H1 (cell line): ENCODE measurements around the gene HTRA1. TPM values are rescaled to one million over a fixed set of nuclear protein-coding genes. Genes with fewer than 3 reads are reported as not detected.

ENCODE experiments used
- CTCF ChIA-PET: fragments of 300-600 bp; sonication (Branson Sonifier 250); formaldehyde crosslinking; loops from one replicate; lab custom pipeline; 2021; ENCODE audit not compliant: partially characterized antibody; lab: Charles Lee
- POLR2A ChIA-PET: fragments of 300-600 bp; sonication (Branson Sonifier 250); formaldehyde crosslinking; loops from one replicate; lab custom pipeline; 2021; ENCODE audit warnings: inconsistent platforms; ENCODE audit not compliant: partially characterized antibody; lab: Charles Lee
- DNase-seq, 2 experiments: peaks; one replicate each; pipeline versions ENCODE4 v3.0.0 to v3.0.0-alpha.2; 2010 to 2022; ENCODE audit warnings: low spot score in 2 of 2, low read depth in 1 of 2, mixed read lengths in 1 of 2
- FAIRE-seq: peaks from 2 replicates; lab custom pipeline; 2011; peaks lifted over from hg19 to GRCh38; lab: Jason Lieb, UNC
- H2AFZ ChIP-seq: 2 replicates; pipeline ENCODE4 v1.8.1; 2012; ENCODE audit warnings: low read length, inconsistent platforms
- H2AK5ac ChIP-seq: 2 replicates; pipeline ENCODE4 v1.6.1; 2013; ENCODE audit warnings: low read depth, low read length
- H2BK120ac ChIP-seq: replicated peaks from 2 replicates; pipeline ENCODE3; 2013; ENCODE audit warnings: low read depth, low read length, inconsistent platforms
- H2BK12ac ChIP-seq: 2 replicates; pipeline ENCODE4 v1.6.1; 2013; ENCODE audit warnings: low read depth, low read length
- H2BK15ac ChIP-seq: 2 replicates; pipeline ENCODE4 v1.6.1; 2013; ENCODE audit warnings: low read length
- H2BK20ac ChIP-seq: 2 replicates; pipeline ENCODE4 v1.6.1; 2013; ENCODE audit warnings: low read length
- H2BK5ac ChIP-seq: 2 replicates; pipeline ENCODE4 v1.6.1; 2013; ENCODE audit warnings: low read depth, low read length
- H3K14ac ChIP-seq: 2 replicates; pipeline ENCODE4 v1.6.1; 2013; ENCODE audit warnings: inconsistent platforms; ENCODE audit not compliant: insufficient read length
- H3K18ac ChIP-seq: 2 replicates; pipeline ENCODE4 v1.6.1; 2013; ENCODE audit warnings: low read length; ENCODE audit errors: extremely low read depth
- H3K23ac ChIP-seq: 2 replicates; pipeline ENCODE4 v1.6.1; 2013; ENCODE audit warnings: inconsistent platforms; ENCODE audit not compliant: insufficient read length
- H3K23me2 ChIP-seq: 2 replicates; pipeline ENCODE4 v1.6.1; 2013; ENCODE audit warnings: low read depth, low read length
- H3K27ac ChIP-seq: 2 replicates; pipeline ENCODE4 v1.6.1; 2011; ENCODE audit warnings: low read depth, low read length, inconsistent platforms
- H3K27me3 ChIP-seq, 4 experiments: replicated peaks in 1 of 4; 1 replicate in 1 of 4; 2 replicates in 3 of 4; pipeline versions ENCODE4 v1.6.1 to v1.8.1; 2011 to 2013; ENCODE audit warnings: low read length in 3 of 4, mild to moderate bottlenecking in 3 of 4, inconsistent platforms in 2 of 4, mixed read lengths in 2 of 4, moderate library complexity in 1 of 4; ENCODE audit not compliant: control insufficient read depth in 3 of 4, insufficient read depth in 3 of 4; ENCODE audit errors: extremely low read depth in 1 of 4
- H3K36me3 ChIP-seq, 4 experiments: 2 replicates each; pipeline versions ENCODE4 v1.6.1 to v1.8.1; 2011 to 2013; ENCODE audit warnings: mild to moderate bottlenecking in 4 of 4, low read length in 3 of 4, moderate library complexity in 2 of 4, control low read depth in 1 of 4, inconsistent platforms in 1 of 4; ENCODE audit not compliant: insufficient read depth in 4 of 4, control insufficient read depth in 2 of 4
- H3K4ac ChIP-seq: replicated peaks from 2 replicates; pipeline ENCODE3; 2013; ENCODE audit warnings: low read length, low read depth, mixed read lengths, inconsistent platforms; ENCODE audit not compliant: insufficient read length
- H3K4me1 ChIP-seq, 4 experiments: replicated peaks in 1 of 4; 1 replicate in 1 of 4; 2 replicates in 3 of 4; pipeline versions ENCODE4 v1.6.1 to v1.8.1; 2011 to 2013; ENCODE audit warnings: low read length in 3 of 4, inconsistent platforms in 2 of 4, mixed read lengths in 1 of 4; ENCODE audit not compliant: insufficient read depth in 4 of 4, control insufficient read depth in 3 of 4
- H3K4me2 ChIP-seq, 2 experiments: 2 replicates each; pipeline versions ENCODE4 v1.6.1 to v1.8.1; 2011 to 2013; ENCODE audit warnings: low read depth in 2 of 2, low read length in 2 of 2, control low read depth in 1 of 2, inconsistent platforms in 1 of 2, mild to moderate bottlenecking in 1 of 2; ENCODE audit not compliant: insufficient read depth in 1 of 2
- H3K4me3 ChIP-seq, 4 experiments: fragments of 200-600, 300-600 bp in 1 of 4; sonication (generic), shearing (Covaris generic), sonication (Bioruptor Twin) in 1 of 4; 2 replicates each; pipeline versions ENCODE4 v1.5.1 to v1.8.1; 2011 to 2016; ENCODE audit warnings: low read length in 4 of 4, low read depth in 3 of 4, control low read depth in 2 of 4, inconsistent platforms in 2 of 4, mild to moderate bottlenecking in 2 of 4, mixed read lengths in 1 of 4, moderate library complexity in 1 of 4; ENCODE audit not compliant: insufficient read depth in 2 of 4; ENCODE audit errors: extremely low read depth in 1 of 4
- H3K56ac ChIP-seq: replicated peaks from 2 replicates; pipeline ENCODE3; 2013; ENCODE audit warnings: low read depth, mild to moderate bottlenecking, mixed read lengths, low read length, inconsistent platforms; ENCODE audit not compliant: insufficient read length
- H3K79me1 ChIP-seq: 2 replicates; pipeline ENCODE4 v1.6.1; 2013; ENCODE audit warnings: low read depth, low read length, control low read depth
- H3K79me2 ChIP-seq, 2 experiments: 2 replicates each; pipeline versions ENCODE4 v1.6.1 to v1.8.1; 2012 to 2013; ENCODE audit warnings: low read length in 2 of 2, mild to moderate bottlenecking in 2 of 2, inconsistent platforms in 1 of 2; ENCODE audit not compliant: insufficient read depth in 2 of 2, control insufficient read depth in 1 of 2
- H3K9ac ChIP-seq, 4 experiments: replicated peaks in 1 of 4; 1 replicate in 1 of 4; 2 replicates in 3 of 4; pipeline versions ENCODE4 v1.6.1 to v1.8.1; 2011 to 2013; ENCODE audit warnings: low read depth in 3 of 4, low read length in 3 of 4, control low read depth in 2 of 4, mild to moderate bottlenecking in 2 of 4, moderate library complexity in 2 of 4, inconsistent platforms in 1 of 4; ENCODE audit errors: extremely low read depth in 1 of 4
- H3K9me3 ChIP-seq, 2 experiments: 2 replicates each; pipeline versions ENCODE4 v1.6.1 to v1.8.1; 2012 to 2013; ENCODE audit warnings: mild to moderate bottlenecking in 2 of 2, moderate library complexity in 2 of 2, control low read depth in 1 of 2, inconsistent platforms in 1 of 2, low read depth in 1 of 2, low read length in 1 of 2, mixed read lengths in 1 of 2; ENCODE audit not compliant: insufficient read depth in 2 of 2
- H4K20me1 ChIP-seq, 2 experiments: replicated peaks in 1 of 2; 2 replicates each; pipeline versions ENCODE3 to v1.8.1; 2011 to 2013; ENCODE audit warnings: inconsistent platforms in 2 of 2, low read length in 2 of 2, mild to moderate bottlenecking in 1 of 2; ENCODE audit not compliant: insufficient read depth in 2 of 2, control insufficient read depth in 1 of 2
- H4K5ac ChIP-seq: 2 replicates; pipeline ENCODE4 v1.6.1; 2013; ENCODE audit warnings: low read length, low read depth, mixed read lengths, inconsistent platforms; ENCODE audit not compliant: insufficient read length
- H4K8ac ChIP-seq: 2 replicates; pipeline ENCODE4 v1.8.0; 2013; ENCODE audit warnings: mild to moderate bottlenecking, moderate library complexity, low read length, inconsistent platforms; ENCODE audit not compliant: insufficient read depth; ENCODE audit errors: extremely low read depth
- H4K91ac ChIP-seq: replicated peaks from 2 replicates; pipeline ENCODE3; 2013; ENCODE audit warnings: low read length, mixed read lengths, inconsistent platforms; ENCODE audit not compliant: insufficient read length
- BRCA1 ChIP-seq: IDR thresholded peaks from 2 replicates; pipeline ENCODE4 v1.6.1; 2012; ENCODE audit warnings: low read depth, low read length, improper control_type of control experiment
- CHD1 ChIP-seq: IDR thresholded peaks from 2 replicates; pipeline ENCODE4 v1.6.1; 2012; ENCODE audit warnings: low read depth, low read length, improper control_type of control experiment
- CREB1 ChIP-seq: IDR thresholded peaks from 2 replicates; pipeline ENCODE4 v1.6.1; 2012; ENCODE audit warnings: inconsistent platforms
- EGR1 ChIP-seq: IDR thresholded peaks from 2 replicates; pipeline ENCODE4 v1.6.1; 2011; ENCODE audit warnings: low read depth, low read length, borderline replicate concordance
- GTF2F1 ChIP-seq: IDR thresholded peaks from 2 replicates; pipeline ENCODE4 v1.6.1; 2012; ENCODE audit warnings: low read depth, low read length, improper control_type of control experiment, borderline replicate concordance
- KDM1A ChIP-seq: fragments of 200-600, 300-600 bp; sonication (generic); IDR thresholded peaks from 2 replicates; pipeline ENCODE4 v1.7.1; 2016; ENCODE audit warnings: mild to moderate bottlenecking, low read length, borderline replicate concordance
- RAD21 ChIP-seq, 2 experiments: IDR thresholded peaks in 1 of 2; conservative IDR thresholded peaks in 1 of 2; 2 replicates each; pipeline ENCODE4 v1.6.1; 2011; ENCODE audit warnings: low read depth in 2 of 2, low read length in 2 of 2, improper control_type of control experiment in 1 of 2, inconsistent platforms in 1 of 2, mild to moderate bottlenecking in 1 of 2, moderate library complexity in 1 of 2
- RBBP5 ChIP-seq: IDR thresholded peaks from 2 replicates; pipeline ENCODE4 v1.7.1; 2012; ENCODE audit warnings: low read depth, mild to moderate bottlenecking, inconsistent platforms, low read length, moderate library complexity, borderline replicate concordance
- RFX5 ChIP-seq: IDR thresholded peaks from 2 replicates; pipeline ENCODE4 v1.6.1; 2011; ENCODE audit warnings: low read depth, low read length, improper control_type of control experiment, borderline replicate concordance
- SIRT6 ChIP-seq: IDR thresholded peaks from one replicate; pipeline ENCODE4 v1.7.1; 2012; ENCODE audit warnings: low read length, inconsistent platforms
- SUZ12 ChIP-seq: fragments of 200-600 bp; sonication (generic); IDR thresholded peaks from 2 replicates; pipeline ENCODE4 v1.6.1; 2012; ENCODE audit warnings: mild to moderate bottlenecking, inconsistent platforms, low read length, moderate library complexity, mixed read lengths
- TAF7 ChIP-seq: optimal IDR thresholded peaks from 2 replicates; pipeline ENCODE3; 2011; ENCODE audit warnings: low read depth, mild to moderate bottlenecking, inconsistent platforms, low read length, moderate library complexity, borderline replicate concordance
- TEAD4 ChIP-seq: IDR thresholded peaks from 2 replicates; pipeline ENCODE4 v1.6.1; 2012; ENCODE audit warnings: low read depth, low read length, inconsistent platforms, mixed read lengths
- WGBS, 2 experiments: shearing (Covaris generic) in 1 of 2; methylation state at CpG; one replicate each; pipeline versions ENCODE4 v1.1.6 to v1.1.7; 2013 to 2015; ENCODE audit warnings: low lambda C conversion rate in 2 of 2, mixed read lengths in 2 of 2, inconsistent platforms in 1 of 2, low coverage in 1 of 2, missing lambda C conversion rate in 1 of 2; ENCODE audit not compliant: insufficient replicate concordance in 2 of 2, insufficient coverage in 1 of 2, insufficient read length in 1 of 2; ENCODE audit errors: extremely low coverage in 1 of 2, missing lambda C conversion rate in 1 of 2; 5-methylcytosine and 5-hydroxymethylcytosine counted together
- polyA plus RNA-seq, 7 experiments: library from polyadenylated mRNA; depleted of rRNA in 3 of 7; stranded (reverse) in 5 of 7; unstranded in 2 of 7; fragments of >200 nt in 5 of 7; fragments of 200-250 nt in 2 of 7; gene quantifications; 1 replicate in 5 of 7; 2 replicates in 1 of 7; 4 replicates in 1 of 7; pipeline versions ENCODE4 v1.2.1 to v1.2.3, GENCODE V29; 2011 to 2013; ENCODE audit warnings: missing spikeins in 2 of 7, mixed read lengths in 2 of 7
- total RNA-seq: library from RNA; stranded (reverse); fragmentation: NEBNext Ultra II Directional; extraction: Animal tissue kit (Norgen Biotek cat#: 25700); gene quantifications from 2 replicates; pipeline ENCODE4 v1.2.1, GENCODE V29; 2021

HTRA1 gene
- total and polyA plus RNA-seq, 2 of the 8 experiments (the other 6 are each of a cell fraction or from before 2014, with no cell fraction given) = 15.8 to 20.1 TPM

DNA sequence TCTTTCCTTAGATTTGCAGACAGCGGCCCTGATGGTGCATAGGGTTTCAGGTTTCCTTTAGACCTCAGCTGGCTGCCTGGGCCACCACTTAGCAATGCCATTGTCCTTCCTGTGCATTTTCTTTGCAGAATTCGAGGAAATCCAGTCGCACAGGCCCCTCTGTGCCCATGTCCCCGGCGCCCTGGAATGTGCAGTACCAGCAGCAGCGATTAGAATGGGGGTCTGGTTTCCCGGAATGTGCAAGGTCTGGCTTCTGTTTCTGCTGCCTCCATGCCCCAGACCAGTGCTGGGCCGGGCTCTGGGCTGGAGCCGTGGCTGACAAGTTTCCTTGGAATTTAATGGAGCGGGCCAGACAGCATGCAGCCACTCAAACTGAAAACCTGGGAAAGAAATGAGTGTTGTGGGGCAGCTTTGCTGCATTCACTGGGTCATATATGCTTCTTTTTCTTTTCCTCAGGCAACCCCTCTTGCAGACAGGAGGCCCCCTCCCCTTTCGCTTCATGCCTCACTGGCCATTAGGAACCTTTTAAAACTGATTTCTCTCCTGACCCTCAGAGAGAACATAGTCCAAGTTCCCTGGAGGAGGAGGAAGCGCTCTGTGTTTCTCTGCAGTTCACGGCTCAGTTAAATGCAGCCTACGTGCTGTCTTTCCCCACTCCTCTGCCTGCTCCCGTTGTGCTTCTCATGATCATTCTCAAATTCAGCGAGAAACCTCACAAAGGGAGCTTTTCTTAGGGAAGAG lies 14.4 kb downstream of the HTRA1 start:
- H2BK15ac ChIP-seq = 0 out of 2 replicates have a peak overlapping the region, but pooled peaks have one; percentile 95
- H4K8ac ChIP-seq = no peak overlapping the region
- no peak overlapping the region for H3K9ac ChIP-seq
- peak overlapping the region in 1 of 2 experiments; percentile 29; a peak in 1 of 4 replicates for H3K4me2 ChIP-seq
- H2BK20ac ChIP-seq = peak overlapping the region; percentile 66
- H4K91ac ChIP-seq = peak overlapping the region; percentile 82
- H2AK5ac ChIP-seq = no peak overlapping the region
- H3K23ac ChIP-seq = no peak overlapping the region
- H2BK5ac ChIP-seq = peak overlapping the region; percentile 32; the same call in 1 of the 2 replicates
- H3K56ac ChIP-seq = no peak overlapping the region
- no peak overlapping the region for H3K4ac ChIP-seq
- ChIA-PET POLR2A (interaction anchor here (1.0 kb wide), 1 partner anchor 19 kb away, joined by 3 read pairs; no protein-coding TSS in a partner anchor), CTCF (interaction anchor here (0.6 to 2.1 kb wide), 3 partner anchors 11 to 90 kb away, joined by 3 to 5 read pairs (median 3); no protein-coding TSS in a partner anchor)
- H3K79me1 ChIP-seq = no peaks in the 10 kb centered on the region
- H3K14ac ChIP-seq = no peak overlapping the region
- no peak for TF ChIP-seq EGR1
- TF ChIP-seq SIRT6 = no peak
- no peak for TF ChIP-seq CREB1
- TF ChIP-seq RFX5 = no peak
- TF ChIP-seq SUZ12 = no peak
- no peak for TF ChIP-seq RAD21 (IDR thresholded peaks at IDR 0.05 in 1 of 2, conservative IDR thresholded peaks at IDR 0.05 in 1 of 2; ENCODE audit: low read depth in 2 of 2, low read length in 2 of 2)
- no peak for TF ChIP-seq RBBP5
- no peak for TF ChIP-seq BRCA1
- no peak; the same call in 1 of the 2 replicates for TF ChIP-seq TEAD4
- TF ChIP-seq KDM1A = no peak
- TF ChIP-seq CHD1 = no peak
- TF ChIP-seq TAF7 = no peak
- no peak for TF ChIP-seq GTF2F1
- H3K27ac ChIP-seq = no peak overlapping the region
- FAIRE-seq = no peak
- no peak overlapping the region for H3K18ac ChIP-seq
- H2BK12ac ChIP-seq = 0 out of 2 replicates have a peak overlapping the region, but pooled peaks have one; percentile 12
- H4K5ac ChIP-seq = no peak overlapping the region
- H3K23me2 ChIP-seq = no peaks in the 10 kb centered on the region
- no peaks in the 10 kb centered on the region for H3K27me3 ChIP-seq
- no peak overlapping the region for H2AFZ ChIP-seq
- peaks cover 7 to 28% (median 17%) of the 10 kb centered on the region in 4 experiments for H3K4me1 ChIP-seq
- no peak for DNase-seq
- no peaks in the 10 kb centered on the region for H3K9me3 ChIP-seq
- H4K20me1 ChIP-seq = no peaks in the 10 kb centered on the region
- H3K79me2 ChIP-seq = no peaks in the 10 kb centered on the region
- no peak overlapping the region for H2BK120ac ChIP-seq
- H3K4me3 ChIP-seq = no peak overlapping the region
- 64% methylated on average over 16 of the region's 16 CpGs; no CpG with 5 or more reads in 1 of the 2 experiments for WGBS, 2 experiments
- H3K36me3 ChIP-seq = no peaks in the 10 kb centered on the region
